ENCODE results near the gene RAP1GDS1.

RAP1GDS1 gene

GRCh38 chr4:98385831-98386230 lies 124.6 kb downstream of the RAP1GDS1 start:
- Histone ChIP-seq H3K4me1 (ENCODE audit: control extremely low read depth in 1 of 4, control insufficient read depth in 4 of 4, insufficient read depth in 4 of 4, low read length in 3 of 4) (no peaks in the 10 kb centered on the region), H3K27ac (ENCODE audit: insufficient read depth in 1 of 2, low read depth in 1 of 2, low read length in 2 of 2, poor library complexity in 1 of 2, severe bottlenecking in 2 of 2) (no peak overlapping the region), H3K9me3 (ENCODE audit: control extremely low read depth in 1 of 5, control insufficient read depth in 4 of 5, insufficient read depth in 2 of 5, low read depth in 1 of 5, low read length in 4 of 5) (no peaks in the 10 kb centered on the region), H3K36me3 (ENCODE audit: control insufficient read depth in 4 of 4, insufficient read depth in 4 of 4, low read length in 3 of 4) (no peaks in the 10 kb centered on the region), H3K4me3 (ENCODE audit: control insufficient read depth in 1 of 7, extremely low read depth in 1 of 7, insufficient read depth in 4 of 7, low read depth in 2 of 7, low read length in 6 of 7) (no peak overlapping the region), H3K27me3 (replicated peaks in 2 of 5; ENCODE audit: control insufficient read depth in 4 of 5, insufficient read depth in 5 of 5, low read length in 4 of 5) (no peaks in the 10 kb centered on the region)
- WGBS (ENCODE audit: insufficient coverage): 80% methylated on average over 1 of the region's 2 CpGs
- no peak for DNase-seq
- ChIA-PET CTCF (no interaction called here), POLR2A (no interaction called here)

GRCh38 chr4:98387345-98388026 lies 126.3 kb downstream of the RAP1GDS1 start:
- Histone ChIP-seq H3K36me3 (ENCODE audit: control insufficient read depth in 4 of 4, insufficient read depth in 4 of 4, low read length in 3 of 4) (no peaks in the 10 kb centered on the region), H3K9me3 (ENCODE audit: control extremely low read depth in 1 of 5, control insufficient read depth in 4 of 5, insufficient read depth in 2 of 5, low read depth in 1 of 5, low read length in 4 of 5) (no peaks in the 10 kb centered on the region), H3K4me1 (ENCODE audit: control extremely low read depth in 1 of 4, control insufficient read depth in 4 of 4, insufficient read depth in 4 of 4, low read length in 3 of 4) (no peaks in the 10 kb centered on the region), H3K4me3 (ENCODE audit: control insufficient read depth in 1 of 7, extremely low read depth in 1 of 7, insufficient read depth in 4 of 7, low read depth in 2 of 7, low read length in 6 of 7) (no peak overlapping the region), H3K27me3 (replicated peaks in 2 of 5; ENCODE audit: control insufficient read depth in 4 of 5, insufficient read depth in 5 of 5, low read length in 4 of 5) (no peaks in the 10 kb centered on the region), H3K27ac (ENCODE audit: insufficient read depth in 1 of 2, low read depth in 1 of 2, low read length in 2 of 2, poor library complexity in 1 of 2, severe bottlenecking in 2 of 2) (no peak overlapping the region)
- ChIA-PET CTCF (interaction anchor here (1.0 to 2.0 kb wide), 2 partner anchors 11 to 236 kb away, joined by 3 to 6 read pairs; no protein-coding TSS in a partner anchor), POLR2A (no interaction called here)
- DNase-seq: no peak
- WGBS (ENCODE audit: insufficient coverage): 91% methylated on average over 5 of the region's 5 CpGs

GRCh38 chr4:98394134-98394533 lies 132.9 kb downstream of the RAP1GDS1 start:
- ChIA-PET POLR2A (no interaction called here), CTCF (no interaction called here)
- H3K4me3 ChIP-seq (ENCODE audit: control insufficient read depth in 1 of 7, extremely low read depth in 1 of 7, insufficient read depth in 4 of 7, low read depth in 2 of 7, low read length in 6 of 7): no peak overlapping the region
- peaks cover 0 to 2% (median 0%) of the 10 kb centered on the region in 5 experiments for H3K9me3 ChIP-seq (ENCODE audit: control extremely low read depth in 1 of 5, control insufficient read depth in 4 of 5, insufficient read depth in 2 of 5, low read depth in 1 of 5, low read length in 4 of 5)
- H3K27ac ChIP-seq (ENCODE audit: insufficient read depth in 1 of 2, low read depth in 1 of 2, low read length in 2 of 2, poor library complexity in 1 of 2, severe bottlenecking in 2 of 2): no peak overlapping the region
- no CpG with 5 or more reads among the region's 1 CpG for WGBS (ENCODE audit: insufficient coverage)
- DNase-seq: no peak
- no peaks in the 10 kb centered on the region for H3K27me3 ChIP-seq (replicated peaks in 2 of 5; ENCODE audit: control insufficient read depth in 4 of 5, insufficient read depth in 5 of 5, low read length in 4 of 5)
- H3K36me3 ChIP-seq (ENCODE audit: control insufficient read depth in 4 of 4, insufficient read depth in 4 of 4, low read length in 3 of 4): peaks cover 2 to 12% (median 6%) of the 10 kb centered on the region in 4 experiments
- H3K4me1 ChIP-seq (ENCODE audit: control extremely low read depth in 1 of 4, control insufficient read depth in 4 of 4, insufficient read depth in 4 of 4, low read length in 3 of 4): no peaks in the 10 kb centered on the region

GRCh38 chr4:98399915-98400314 lies 138.7 kb downstream of the RAP1GDS1 start:
- WGBS (ENCODE audit: insufficient coverage): 100% methylated on average over 1 of the region's 1 CpG
- H3K4me1 ChIP-seq (ENCODE audit: control extremely low read depth in 1 of 4, control insufficient read depth in 4 of 4, insufficient read depth in 4 of 4, low read length in 3 of 4): no peaks in the 10 kb centered on the region
- CTCF ChIA-PET: interaction anchor here (0.9 kb wide), 1 partner anchor 17 kb away, joined by 3 read pairs; no protein-coding TSS in a partner anchor
- H3K4me3 ChIP-seq (ENCODE audit: control insufficient read depth in 1 of 7, extremely low read depth in 1 of 7, insufficient read depth in 4 of 7, low read depth in 2 of 7, low read length in 6 of 7): no peak overlapping the region
- peaks cover 0 to 3% (median 0%) of the 10 kb centered on the region in 5 experiments for H3K9me3 ChIP-seq (ENCODE audit: control extremely low read depth in 1 of 5, control insufficient read depth in 4 of 5, insufficient read depth in 2 of 5, low read depth in 1 of 5, low read length in 4 of 5)
- H3K36me3 ChIP-seq (ENCODE audit: control insufficient read depth in 4 of 4, insufficient read depth in 4 of 4, low read length in 3 of 4): peaks cover 0 to 9% (median 3%) of the 10 kb centered on the region in 4 experiments
- no peak for DNase-seq
- H3K27ac ChIP-seq (ENCODE audit: insufficient read depth in 1 of 2, low read depth in 1 of 2, low read length in 2 of 2, poor library complexity in 1 of 2, severe bottlenecking in 2 of 2): no peak overlapping the region
- POLR2A ChIA-PET: no interaction called here
- H3K27me3 ChIP-seq (replicated peaks in 2 of 5; ENCODE audit: control insufficient read depth in 4 of 5, insufficient read depth in 5 of 5, low read length in 4 of 5): no peaks in the 10 kb centered on the region

GRCh38 chr4:98406819-98407218 lies 145.6 kb downstream of the RAP1GDS1 start:
- POLR2A ChIA-PET: no interaction called here

GRCh38 chr4:98411731-98412130 lies 150.5 kb downstream of the RAP1GDS1 start:
- no CpG with 5 or more reads among the region's 2 CpGs for WGBS (ENCODE audit: insufficient coverage)
- ChIA-PET POLR2A (no interaction called here), CTCF (no interaction called here)
- no peak overlapping the region for H3K4me3 ChIP-seq (ENCODE audit: control insufficient read depth in 1 of 7, extremely low read depth in 1 of 7, insufficient read depth in 4 of 7, low read depth in 2 of 7, low read length in 6 of 7)
- no peaks in the 10 kb centered on the region for H3K4me1 ChIP-seq (ENCODE audit: control extremely low read depth in 1 of 4, control insufficient read depth in 4 of 4, insufficient read depth in 4 of 4, low read length in 3 of 4)
- H3K27ac ChIP-seq (ENCODE audit: insufficient read depth in 1 of 2, low read depth in 1 of 2, low read length in 2 of 2, poor library complexity in 1 of 2, severe bottlenecking in 2 of 2): no peak overlapping the region
- no peak for DNase-seq
- peaks cover 5 to 9% (median 6%) of the 10 kb centered on the region in 5 experiments for H3K9me3 ChIP-seq (ENCODE audit: control extremely low read depth in 1 of 5, control insufficient read depth in 4 of 5, insufficient read depth in 2 of 5, low read depth in 1 of 5, low read length in 4 of 5)
- H3K36me3 ChIP-seq (ENCODE audit: control insufficient read depth in 4 of 4, insufficient read depth in 4 of 4, low read length in 3 of 4): peaks cover 0 to 27% (median 3%) of the 10 kb centered on the region in 4 experiments
- H3K27me3 ChIP-seq (replicated peaks in 2 of 5; ENCODE audit: control insufficient read depth in 4 of 5, insufficient read depth in 5 of 5, low read length in 4 of 5): no peaks in the 10 kb centered on the region

More at GRCh38 chr4:98406819-98407218, 145.6 kb downstream of the RAP1GDS1 start:
- whole genome bisulfite sequencing (ENCODE audit: insufficient coverage): no CpG with 5 or more reads among the region's 2 CpGs
- Histone ChIP-seq H3K27me3 (replicated peaks in 2 of 5; ENCODE audit: control insufficient read depth in 4 of 5, insufficient read depth in 5 of 5, low read length in 4 of 5) (no peaks in the 10 kb centered on the region), H3K9me3 (ENCODE audit: control extremely low read depth in 1 of 5, control insufficient read depth in 4 of 5, insufficient read depth in 2 of 5, low read depth in 1 of 5, low read length in 4 of 5) (peaks cover 0 to 3% (median 0%) of the 10 kb centered on the region in 5 experiments), H3K4me3 (ENCODE audit: control insufficient read depth in 1 of 7, extremely low read depth in 1 of 7, insufficient read depth in 4 of 7, low read depth in 2 of 7, low read length in 6 of 7) (no peak overlapping the region), H3K27ac (ENCODE audit: insufficient read depth in 1 of 2, low read depth in 1 of 2, low read length in 2 of 2, poor library complexity in 1 of 2, severe bottlenecking in 2 of 2) (no peak overlapping the region), H3K36me3 (ENCODE audit: control insufficient read depth in 4 of 4, insufficient read depth in 4 of 4, low read length in 3 of 4) (peaks cover 0 to 27% (median 1%) of the 10 kb centered on the region in 4 experiments), H3K4me1 (ENCODE audit: control extremely low read depth in 1 of 4, control insufficient read depth in 4 of 4, insufficient read depth in 4 of 4, low read length in 3 of 4) (no peaks in the 10 kb centered on the region)
- CTCF ChIA-PET: interaction anchor here (1.1 kb wide), 1 partner anchor 48 kb away, joined by 3 read pairs; no protein-coding TSS in a partner anchor
- DNase-seq: no peak

GRCh38 chr4:98416844-98417243 lies 155.7 kb downstream of the RAP1GDS1 start:
- no peak overlapping the region for H3K4me3 ChIP-seq (ENCODE audit: control insufficient read depth in 1 of 7, extremely low read depth in 1 of 7, insufficient read depth in 4 of 7, low read depth in 2 of 7, low read length in 6 of 7)
- H3K27ac ChIP-seq (ENCODE audit: insufficient read depth in 1 of 2, low read depth in 1 of 2, low read length in 2 of 2, poor library complexity in 1 of 2, severe bottlenecking in 2 of 2): no peak overlapping the region
- no peaks in the 10 kb centered on the region for H3K4me1 ChIP-seq (ENCODE audit: control extremely low read depth in 1 of 4, control insufficient read depth in 4 of 4, insufficient read depth in 4 of 4, low read length in 3 of 4)
- H3K27me3 ChIP-seq (replicated peaks in 2 of 5; ENCODE audit: control insufficient read depth in 4 of 5, insufficient read depth in 5 of 5, low read length in 4 of 5): no peaks in the 10 kb centered on the region
- CTCF ChIA-PET: interaction anchor here (0.9 to 1.5 kb wide), 2 partner anchors 17 to 18 kb away, joined by 3 to 5 read pairs; no protein-coding TSS in a partner anchor
- peaks cover 2 to 8% (median 6%) of the 10 kb centered on the region in 5 experiments for H3K9me3 ChIP-seq (ENCODE audit: control extremely low read depth in 1 of 5, control insufficient read depth in 4 of 5, insufficient read depth in 2 of 5, low read depth in 1 of 5, low read length in 4 of 5)
- POLR2A ChIA-PET: no interaction called here
- H3K36me3 ChIP-seq (ENCODE audit: control insufficient read depth in 4 of 4, insufficient read depth in 4 of 4, low read length in 3 of 4): peaks cover 8 to 24% (median 19%) of the 10 kb centered on the region in 4 experiments
- no peak for DNase-seq
